Neuronal stem cell (in vitro differentiated cells): ENCODE results near the gene BAD.
"Not testable (repeated sequence)": the region's sequence is repeated elsewhere in the genome, so short reads cannot be mapped to it uniquely, and the experiment has no call there.

Experiments
- DNase-seq: peaks from one replicate; pipeline ENCODE4 v3.0.0-alpha.2; 2013; ENCODE audit warnings: low spot score
- H2AFZ ChIP-seq: one replicate; pipeline ENCODE4 v1.6.1; 2013; ENCODE audit warnings: mild to moderate bottlenecking, low read length, inconsistent platforms
- H2AK5ac ChIP-seq: 2 replicates; pipeline ENCODE4 v1.6.1; 2013; ENCODE audit warnings: low read depth, mild to moderate bottlenecking, inconsistent platforms, low read length, moderate library complexity, mixed read lengths
- H2BK120ac ChIP-seq: 2 replicates; pipeline ENCODE4 v1.6.1; 2013; ENCODE audit warnings: low read depth, mild to moderate bottlenecking, inconsistent platforms, low read length, moderate library complexity, mixed read lengths
- H2BK12ac ChIP-seq: one replicate; pipeline ENCODE4 v1.6.1; 2013; ENCODE audit warnings: low read length, inconsistent platforms
- H2BK15ac ChIP-seq: 2 replicates; pipeline ENCODE4 v1.6.1; 2013; ENCODE audit warnings: mild to moderate bottlenecking, low read length, inconsistent platforms, mixed read lengths
- H2BK5ac ChIP-seq: one replicate; pipeline ENCODE4 v1.6.1; 2013; ENCODE audit warnings: inconsistent platforms, mild to moderate bottlenecking, low read length, moderate library complexity
- H3K14ac ChIP-seq: one replicate; pipeline ENCODE4 v1.6.1; 2013; ENCODE audit warnings: low read length, inconsistent platforms
- H3K18ac ChIP-seq: 2 replicates; pipeline ENCODE4 v1.6.1; 2013; ENCODE audit warnings: low read length, inconsistent platforms
- H3K23ac ChIP-seq: 2 replicates; pipeline ENCODE4 v1.6.1; 2013; ENCODE audit warnings: low read depth, mild to moderate bottlenecking, mixed read lengths, low read length, inconsistent platforms; ENCODE audit not compliant: poor library complexity
- H3K27ac ChIP-seq: replicated peaks from 3 replicates; pipeline ENCODE4 v1.5.1; 2013; ENCODE audit warnings: low read length, inconsistent platforms
- H3K27me3 ChIP-seq, 3 experiments: 2 replicates each; pipeline ENCODE4 v1.6.1; 2013; ENCODE audit warnings: low read length in 3 of 3, mild to moderate bottlenecking in 2 of 3, inconsistent platforms in 1 of 3, low read depth in 1 of 3, mixed read lengths in 1 of 3, moderate library complexity in 1 of 3; ENCODE audit not compliant: control insufficient read depth in 3 of 3, insufficient read depth in 3 of 3
- H3K36me3 ChIP-seq, 2 donors: replicated peaks in 1 of 2; 2 replicates each; pipeline ENCODE4 v1.6.1; 2013; ENCODE audit warnings: low read length in 2 of 2; ENCODE audit not compliant: control insufficient read depth in 2 of 2, insufficient read depth in 2 of 2
- H3K4ac ChIP-seq: 2 replicates; pipeline ENCODE4 v1.6.1; 2013; ENCODE audit warnings: inconsistent platforms, mild to moderate bottlenecking, low read length, moderate library complexity
- H3K4me1 ChIP-seq, 2 donors: 1 replicate in 1 of 2; 2 replicates in 1 of 2; pipeline ENCODE4 v1.6.1; 2013; ENCODE audit warnings: low read length in 2 of 2, low read depth in 1 of 2; ENCODE audit not compliant: control insufficient read depth in 2 of 2, insufficient read depth in 1 of 2
- H3K4me2 ChIP-seq: one replicate; pipeline ENCODE4 v1.6.1; 2013; ENCODE audit warnings: mild to moderate bottlenecking, low read length, inconsistent platforms; ENCODE audit not compliant: insufficient read depth, poor library complexity, severe bottlenecking
- H3K4me3 ChIP-seq, 2 donors: 2 replicates each; pipeline ENCODE4 v1.5.1; 2013; ENCODE audit warnings: low read length in 2 of 2, mild to moderate bottlenecking in 2 of 2, inconsistent platforms in 1 of 2, moderate library complexity in 1 of 2
- H3K79me1 ChIP-seq: one replicate; pipeline ENCODE4 v1.6.1; 2013; ENCODE audit warnings: low read depth, mild to moderate bottlenecking, inconsistent platforms, low read length, moderate library complexity
- H3K9ac ChIP-seq: one replicate; pipeline ENCODE4 v1.6.1; 2013; ENCODE audit warnings: mild to moderate bottlenecking, low read depth, low read length, inconsistent platforms; ENCODE audit not compliant: poor library complexity
- H3K9me3 ChIP-seq, 2 donors: replicated peaks in 1 of 2; 2 replicates each; pipeline versions ENCODE3 to v1.6.1; 2013; ENCODE audit warnings: low read length in 2 of 2, mild to moderate bottlenecking in 2 of 2, inconsistent platforms in 1 of 2, low read depth in 1 of 2, mixed read lengths in 1 of 2, moderate library complexity in 1 of 2; ENCODE audit not compliant: control insufficient read depth in 2 of 2, insufficient read depth in 1 of 2
- H4K8ac ChIP-seq: one replicate; pipeline ENCODE4 v1.6.1; 2013; ENCODE audit warnings: low read depth, mild to moderate bottlenecking, inconsistent platforms, low read length, moderate library complexity
- H4K91ac ChIP-seq: one replicate; pipeline ENCODE4 v1.6.1; 2013; ENCODE audit warnings: low read length, low read depth, mild to moderate bottlenecking, inconsistent platforms; ENCODE audit not compliant: poor library complexity
- WGBS, 2 donors: extraction: QIAGEN DNeasy Blood & Tissue Kit; methylation state at CpG; one replicate each; pipeline ENCODE4 v1.1.7; 2013; ENCODE audit warnings: missing lambda C conversion rate in 2 of 2, mixed read lengths in 1 of 2; ENCODE audit not compliant: insufficient read length in 2 of 2, insufficient replicate concordance in 1 of 2; ENCODE audit errors: extremely low coverage in 2 of 2; 5-methylcytosine and 5-hydroxymethylcytosine counted together

BAD gene

GRCh38 chr11:64323984-64324383 lies 39.5 kb upstream of the BAD start:
- no CpG with 5 or more reads among the region's 4 CpGs for WGBS, 2 donors

DNA sequence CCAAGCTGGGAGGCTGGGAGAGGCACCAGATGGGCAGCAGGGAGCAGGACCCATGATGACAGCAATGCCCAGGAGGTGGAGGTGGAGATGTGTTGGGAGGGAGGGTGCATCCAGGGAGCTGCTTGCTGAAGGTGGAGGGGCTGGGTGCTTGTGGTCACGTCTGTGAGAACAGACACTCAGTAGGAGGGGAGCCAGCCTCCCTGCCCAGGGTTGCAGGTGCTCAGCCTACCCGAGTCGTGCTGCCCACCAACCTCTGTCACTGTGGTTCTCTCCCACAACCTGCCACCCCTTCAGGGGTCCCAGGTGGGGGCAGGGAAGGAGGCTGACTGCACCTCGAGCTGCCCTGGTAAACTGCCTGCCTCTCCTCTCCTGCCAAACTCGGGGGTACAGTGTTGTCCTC lies 38.9 kb upstream of the BAD start:
- Histone ChIP-seq H3K9ac (peak overlapping the region; percentile 70), H3K4me1 (peaks cover 9 to 11% of the 10 kb centered on the region in 2 donors), H3K36me3 (peaks cover 6 to 22% of the 10 kb centered on the region in 2 donors), H4K91ac (no peak overlapping the region), H2AK5ac (peak overlapping the region; percentile 56), H2BK15ac (no peak overlapping the region), H3K4ac (no peak overlapping the region), H3K4me3 (no peak overlapping the region), H3K27me3 (no peaks in the 10 kb centered on the region), H3K14ac (no peak overlapping the region), H2BK5ac (no peak overlapping the region), H3K18ac (peak overlapping the region; percentile 57), H2BK120ac (no peak overlapping the region), H2AFZ (no peak overlapping the region), H3K9me3 (no peaks in the 10 kb centered on the region), H3K23ac (peak overlapping the region; percentile 80), H3K27ac (no peak overlapping the region), H3K79me1 (peaks cover 5% of the 10 kb centered on the region), H2BK12ac (peak overlapping the region; percentile 58), H3K4me2 (peak overlapping the region; percentile 11), H4K8ac (no peak overlapping the region)
- DNase-seq = no peak
- WGBS, 2 donors = no CpG with 5 or more reads among the region's 5 CpGs

More at GRCh38 chr11:64323984-64324383, 39.5 kb upstream of the BAD start:
- H2BK5ac ChIP-seq, H2AK5ac ChIP-seq, H4K91ac ChIP-seq, H3K9me3 ChIP-seq, H3K4ac ChIP-seq, H4K8ac ChIP-seq, H3K4me1 ChIP-seq, H2BK120ac ChIP-seq, H2AFZ ChIP-seq, H3K14ac ChIP-seq, H3K23ac ChIP-seq, H3K79me1 ChIP-seq, H3K9ac ChIP-seq, H3K4me3 ChIP-seq, H3K27ac ChIP-seq, H3K27me3 ChIP-seq, H2BK15ac ChIP-seq, H3K4me2 ChIP-seq, DNase-seq: not testable (repeated sequence)
- H2BK12ac ChIP-seq = peak overlapping the region; percentile 54
- H3K36me3 ChIP-seq = peaks cover 6 to 22% of the 10 kb centered on the region in 2 donors
- peak overlapping the region; percentile 57 for H3K18ac ChIP-seq

- no peak overlapping the region for H3K18ac ChIP-seq
- H3K4me3 ChIP-seq = no peak overlapping the region
- no peaks in the 10 kb centered on the region for H3K27me3 ChIP-seq
- no peaks in the 10 kb centered on the region for H3K9me3 ChIP-seq
- no peak overlapping the region for H3K23ac ChIP-seq
- peak overlapping the region; percentile 78 for H3K9ac ChIP-seq
- H3K27ac ChIP-seq = no peak overlapping the region
- H3K4ac ChIP-seq = no peak overlapping the region
- peak overlapping the region; percentile 89 for H3K14ac ChIP-seq
- no peak for DNase-seq
- no peak overlapping the region for H2AFZ ChIP-seq
- H3K79me1 ChIP-seq = peaks cover 5% of the 10 kb centered on the region
- WGBS, 2 donors = no CpG with 5 or more reads among the region's 7 CpGs
- H2BK120ac ChIP-seq = no peak overlapping the region
- peaks cover 9 to 11% of the 10 kb centered on the region in 2 donors for H3K4me1 ChIP-seq
- no peak overlapping the region for H4K91ac ChIP-seq
- no peak overlapping the region for H2BK5ac ChIP-seq
- H3K36me3 ChIP-seq = peaks cover 6 to 22% of the 10 kb centered on the region in 2 donors
- H2BK12ac ChIP-seq = no peak overlapping the region
- H3K4me2 ChIP-seq = no peak overlapping the region
- no peak overlapping the region for H2BK15ac ChIP-seq
- H4K8ac ChIP-seq = no peak overlapping the region
- H2AK5ac ChIP-seq = peak overlapping the region; percentile 25
These were observed 38.4 kb upstream of the BAD start for GRCh38 chr11:64322925-64323260.

DNA sequence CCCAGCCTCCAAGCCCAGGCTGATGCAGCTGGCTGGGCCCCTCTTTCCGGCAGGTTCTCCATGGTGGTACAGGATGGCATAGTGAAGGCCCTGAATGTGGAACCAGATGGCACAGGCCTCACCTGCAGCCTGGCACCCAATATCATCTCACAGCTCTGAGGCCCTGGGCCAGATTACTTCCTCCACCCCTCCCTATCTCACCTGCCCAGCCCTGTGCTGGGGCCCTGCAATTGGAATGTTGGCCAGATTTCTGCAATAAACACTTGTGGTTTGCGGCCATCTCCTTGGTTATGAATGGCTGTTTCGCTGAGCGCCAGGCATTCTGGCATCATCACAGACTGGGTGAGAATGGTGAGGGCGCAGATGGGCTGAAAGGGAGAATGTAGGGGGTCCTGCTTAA lies 37.1 kb upstream of the BAD start:
- no peak for DNase-seq

More for the DNA sequence above, 37.1 kb upstream of the BAD start:
- no peak overlapping the region for H3K4me2 ChIP-seq
- no peak overlapping the region for H4K91ac ChIP-seq
- no peak overlapping the region for H2BK120ac ChIP-seq
- H3K4ac ChIP-seq = no peak overlapping the region
- no peak overlapping the region for H3K27ac ChIP-seq
- no peak overlapping the region for H2AFZ ChIP-seq
- H3K9ac ChIP-seq = peak overlapping the region; percentile 50
- H3K18ac ChIP-seq = no peak overlapping the region
- H2BK5ac ChIP-seq = no peak overlapping the region
- no peak overlapping the region for H2BK12ac ChIP-seq
- H2AK5ac ChIP-seq = no peak overlapping the region
- H3K23ac ChIP-seq = no peak overlapping the region
- H3K79me1 ChIP-seq = peaks cover 9% of the 10 kb centered on the region
- H2BK15ac ChIP-seq = no peak overlapping the region
- peaks cover 9 to 11% of the 10 kb centered on the region in 2 donors for H3K4me1 ChIP-seq
- H3K36me3 ChIP-seq = peaks cover 6 to 22% of the 10 kb centered on the region in 2 donors
- no peak overlapping the region for H3K4me3 ChIP-seq
- no CpG with 5 or more reads among the region's 5 CpGs for WGBS, 2 donors
- H4K8ac ChIP-seq = no peak overlapping the region
- H3K9me3 ChIP-seq = no peaks in the 10 kb centered on the region
- no peak overlapping the region for H3K14ac ChIP-seq
- H3K27me3 ChIP-seq = no peaks in the 10 kb centered on the region
